HG02938 (cell line): Measurements from ENCODE around the gene ARF1.
A peak's percentile ranks its signal among the peaks of the same experiment; 100 is the strongest.

Source experiments
- ATAC-seq: cut with Tn5 transposase; IDR thresholded peaks from one replicate; pipeline ENCODE4 v1.9.1; 2021; ENCODE audit warnings: mild to moderate bottlenecking, moderate library complexity; ENCODE audit not compliant: unreplicated experiment

Gene ARF1

DNA sequence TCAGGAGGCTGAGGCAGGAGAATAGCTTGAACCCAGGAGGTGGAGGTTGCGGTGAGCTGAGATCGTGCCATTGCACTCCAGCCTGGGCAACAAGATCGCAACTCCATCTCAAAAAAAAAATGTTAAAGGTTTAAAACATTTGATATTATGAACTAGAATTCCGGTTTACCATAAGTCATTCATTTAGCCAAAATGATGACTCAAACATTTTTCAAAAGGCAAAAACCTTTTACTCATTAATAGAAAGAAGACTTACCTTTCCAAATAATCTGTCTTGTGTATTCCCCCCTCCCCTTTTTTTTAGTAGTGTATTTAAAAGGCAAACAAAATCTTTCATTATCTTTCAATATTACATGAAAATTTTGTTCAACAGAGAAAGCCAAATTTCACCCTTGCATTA is 34.8 kb downstream of the ARF1 start:
- ATAC-seq, result no peak

DNA sequence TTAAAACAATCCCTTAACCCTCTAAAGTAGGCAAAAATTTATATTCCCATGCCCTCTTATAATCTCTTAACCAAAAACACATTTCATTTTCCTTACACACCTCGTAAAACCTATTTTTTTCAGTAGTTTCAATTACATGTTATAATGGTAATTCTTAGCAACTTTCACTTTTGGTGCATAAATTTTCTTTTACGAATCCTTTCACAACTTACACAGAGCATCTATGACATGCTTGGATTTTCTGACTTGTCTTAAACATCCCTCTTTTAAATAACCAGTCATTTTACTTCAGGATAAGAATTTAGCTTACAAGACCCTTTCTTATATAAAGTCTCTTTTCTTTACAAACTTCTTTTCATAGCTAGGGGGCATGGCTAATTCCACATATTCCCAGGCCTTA is 35.5 kb downstream of the ARF1 start:
- ATAC-seq, result no peak

DNA sequence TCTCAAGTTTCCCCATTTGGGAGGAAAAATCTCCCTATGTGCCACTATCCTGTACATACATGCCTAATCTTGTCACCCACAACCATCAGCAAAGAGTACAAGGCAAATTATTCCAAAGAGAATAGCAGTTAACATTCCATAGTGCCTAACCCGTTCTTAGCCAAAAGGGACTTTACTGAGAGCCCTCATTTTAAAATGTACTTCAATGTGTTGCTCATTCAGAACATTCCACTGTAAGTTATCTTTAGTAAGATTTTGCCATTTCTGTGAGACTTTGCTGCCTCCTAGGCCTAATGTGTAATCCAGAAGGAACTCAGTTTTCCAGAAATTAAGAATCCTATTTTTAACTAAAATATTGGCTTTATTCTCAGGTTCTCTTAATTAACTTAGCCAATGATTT is 37.8 kb downstream of the ARF1 start:
- ATAC-seq, result no peak

DNA sequence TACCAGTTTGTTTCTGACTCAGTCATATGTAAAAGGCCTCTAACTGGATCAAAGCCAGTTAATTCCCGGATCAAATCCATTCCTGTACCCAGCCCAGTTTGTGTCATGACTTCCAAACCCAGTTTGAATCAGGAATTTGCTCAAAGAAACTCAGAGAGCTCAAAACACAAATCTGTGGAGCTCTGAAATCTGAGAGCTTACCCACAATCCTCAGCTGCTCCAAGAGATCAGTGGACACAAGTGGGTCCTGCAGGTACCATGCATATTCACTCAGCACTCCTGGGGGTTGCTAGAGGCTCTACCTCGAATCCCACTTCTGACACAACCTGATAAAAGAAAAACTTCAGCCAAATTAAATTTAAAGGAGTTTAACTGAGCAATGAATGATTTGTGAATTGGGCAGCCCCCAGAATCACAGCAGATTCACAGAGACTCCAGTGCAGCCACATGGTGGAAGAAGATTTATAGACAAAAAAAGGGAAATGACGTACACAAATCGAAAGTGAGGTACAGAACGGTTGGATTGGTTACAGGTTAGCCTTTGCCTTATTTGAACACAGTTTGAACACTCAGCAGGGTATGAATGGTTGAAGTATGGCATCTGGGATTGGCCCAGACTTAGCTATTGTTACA is 38.5 kb downstream of the ARF1 start:
- no peak for ATAC-seq

DNA sequence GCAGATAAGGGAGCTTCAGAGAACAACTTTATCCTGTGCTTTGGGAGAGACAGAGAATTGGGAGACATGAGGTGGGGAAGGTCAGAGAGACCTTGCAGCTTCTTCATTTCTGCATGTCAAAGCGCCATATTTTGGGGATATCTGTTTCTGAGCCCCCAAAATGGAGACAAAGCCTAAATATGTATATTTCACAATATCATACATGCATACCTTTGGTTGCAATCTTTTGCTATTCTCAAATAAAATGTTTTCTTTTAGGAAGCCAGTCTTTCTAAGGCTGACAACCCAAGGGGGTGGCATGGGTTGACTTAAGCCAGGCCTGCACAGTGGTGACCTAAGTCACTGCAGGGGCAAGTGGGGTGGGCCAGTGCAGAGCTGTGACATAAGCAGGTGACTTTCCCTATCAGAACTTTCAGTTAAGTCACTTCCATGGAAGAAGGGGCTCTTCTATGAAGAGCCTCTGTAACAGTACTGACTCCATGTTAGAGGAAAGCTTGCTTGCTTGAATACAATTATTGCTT is 40.5 kb downstream of the ARF1 start:
- no peak for ATAC-seq

DNA sequence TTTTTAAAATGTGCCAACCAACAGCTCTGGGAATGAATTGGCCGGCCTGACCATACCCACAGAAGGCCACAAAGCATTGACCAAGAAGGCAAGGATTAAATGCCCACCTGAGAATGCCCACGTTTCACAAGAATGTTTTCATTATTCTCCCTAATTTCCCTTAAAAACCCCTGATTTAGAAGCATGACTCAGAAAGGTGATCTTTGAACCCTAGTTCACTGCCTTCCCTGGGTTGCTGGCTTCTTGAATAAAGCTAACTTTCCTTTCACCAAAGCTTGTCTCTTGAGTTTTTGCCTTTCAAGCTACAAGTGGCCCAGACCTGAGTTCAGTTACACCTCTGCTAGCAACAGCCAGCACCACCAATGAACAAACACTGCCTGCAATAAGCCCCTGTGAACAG is 41.0 kb downstream of the ARF1 start:
- no peak for ATAC-seq

DNA sequence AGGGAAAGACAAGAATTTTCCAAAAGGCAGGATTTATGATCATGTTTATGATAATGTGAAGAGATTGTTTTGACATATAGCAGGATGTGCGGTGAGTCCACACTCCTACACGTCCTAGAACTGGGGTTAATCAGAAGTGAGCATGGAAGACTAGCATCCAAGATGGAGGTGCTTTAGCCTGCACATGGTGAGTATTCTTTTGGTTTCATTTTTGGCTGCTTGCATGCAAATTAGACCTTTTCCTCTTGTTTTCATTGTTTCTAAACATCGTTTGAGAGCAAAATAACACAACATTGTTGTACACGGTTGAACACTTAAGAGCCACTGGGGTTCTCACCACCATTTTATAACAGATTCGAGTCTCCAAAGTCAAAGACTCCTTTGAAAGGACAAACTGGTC is 42.7 kb downstream of the ARF1 start:
- no peak for ATAC-seq

DNA sequence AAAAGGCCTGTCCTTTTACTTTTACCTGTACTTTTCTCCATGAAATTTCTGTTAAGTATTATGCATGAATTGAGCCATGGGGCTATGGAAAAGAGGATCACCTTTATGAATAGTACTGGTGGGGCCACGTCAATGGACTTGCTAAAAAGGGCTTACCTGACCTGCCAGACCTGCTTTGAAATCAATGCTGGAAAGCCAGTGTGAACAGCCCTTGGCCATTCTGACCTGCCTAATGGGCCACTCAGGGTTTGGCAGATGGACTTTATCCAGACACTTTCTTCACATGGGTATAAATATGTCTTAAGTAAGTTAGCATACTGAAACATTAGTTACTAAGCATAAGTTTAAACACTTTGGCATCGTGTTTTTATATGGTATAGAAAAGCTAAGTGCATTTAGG is 49.3 kb downstream of the ARF1 start:
- ATAC-seq, result no peak

DNA sequence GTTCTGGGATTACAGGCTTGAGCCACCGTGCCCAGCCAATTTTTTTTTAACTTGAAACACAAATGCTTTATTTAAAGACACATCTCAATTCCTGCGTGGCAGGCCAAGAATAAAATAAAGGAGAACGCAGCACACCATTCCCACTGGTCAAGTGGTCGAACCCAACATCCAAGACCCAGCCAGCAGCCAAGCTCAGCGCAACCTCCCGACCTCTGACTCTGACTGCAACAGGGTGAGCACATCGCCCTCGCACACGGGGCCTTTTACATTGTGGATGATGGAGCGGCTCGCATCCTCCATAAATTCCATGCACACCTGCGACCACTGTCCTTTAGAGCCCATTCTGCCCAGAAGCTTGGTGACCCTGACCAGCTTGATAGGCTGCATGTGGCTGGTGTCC is 52.1 kb downstream of the ARF1 start:
- no peak for ATAC-seq

DNA sequence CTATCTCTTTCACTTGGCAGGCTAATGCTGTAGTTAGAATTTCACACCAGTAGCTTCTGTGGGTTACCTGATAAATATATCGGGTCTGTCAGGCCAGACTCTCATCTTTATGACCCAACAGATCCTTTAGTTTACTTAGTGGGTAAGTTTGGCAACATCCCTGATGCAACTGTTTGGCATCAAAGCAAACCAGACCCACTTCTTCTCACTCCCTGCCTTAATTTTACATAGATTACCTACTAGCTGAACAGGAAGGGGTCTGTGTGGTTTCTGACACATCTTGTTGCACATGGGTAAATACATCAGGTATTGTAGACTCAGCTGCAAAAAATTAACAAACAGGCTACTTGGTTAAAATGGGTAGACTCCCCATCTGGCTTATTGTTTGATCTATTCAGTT is 54.4 kb downstream of the ARF1 start:
- ATAC-seq, result no peak

DNA sequence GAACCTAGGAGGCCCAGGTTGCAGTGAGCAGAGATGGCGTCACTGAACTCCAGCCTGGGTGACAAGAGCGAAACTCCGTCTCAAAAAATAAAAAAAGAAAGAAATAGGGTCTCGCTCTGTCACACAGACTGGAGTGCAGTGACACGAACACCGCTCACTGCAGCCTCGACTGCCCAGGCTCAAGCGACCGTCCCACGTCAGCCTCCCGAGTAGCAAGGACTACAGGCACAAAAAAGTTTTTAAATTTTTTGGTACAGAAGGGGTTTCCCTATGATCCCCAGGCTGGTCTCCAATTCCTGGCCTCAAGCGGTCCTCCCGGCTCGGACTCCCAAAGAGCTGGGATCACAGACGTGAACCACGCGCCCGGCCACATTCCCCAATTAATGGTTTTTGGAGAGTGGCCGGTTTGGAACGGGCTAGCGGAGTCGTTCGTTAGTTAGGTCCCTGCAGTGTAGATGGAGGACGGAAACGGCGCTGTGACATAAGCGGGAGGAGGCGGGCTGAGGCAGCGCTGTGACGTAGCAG is 57.0 kb downstream of the ARF1 start:
- no peak for ATAC-seq

DNA sequence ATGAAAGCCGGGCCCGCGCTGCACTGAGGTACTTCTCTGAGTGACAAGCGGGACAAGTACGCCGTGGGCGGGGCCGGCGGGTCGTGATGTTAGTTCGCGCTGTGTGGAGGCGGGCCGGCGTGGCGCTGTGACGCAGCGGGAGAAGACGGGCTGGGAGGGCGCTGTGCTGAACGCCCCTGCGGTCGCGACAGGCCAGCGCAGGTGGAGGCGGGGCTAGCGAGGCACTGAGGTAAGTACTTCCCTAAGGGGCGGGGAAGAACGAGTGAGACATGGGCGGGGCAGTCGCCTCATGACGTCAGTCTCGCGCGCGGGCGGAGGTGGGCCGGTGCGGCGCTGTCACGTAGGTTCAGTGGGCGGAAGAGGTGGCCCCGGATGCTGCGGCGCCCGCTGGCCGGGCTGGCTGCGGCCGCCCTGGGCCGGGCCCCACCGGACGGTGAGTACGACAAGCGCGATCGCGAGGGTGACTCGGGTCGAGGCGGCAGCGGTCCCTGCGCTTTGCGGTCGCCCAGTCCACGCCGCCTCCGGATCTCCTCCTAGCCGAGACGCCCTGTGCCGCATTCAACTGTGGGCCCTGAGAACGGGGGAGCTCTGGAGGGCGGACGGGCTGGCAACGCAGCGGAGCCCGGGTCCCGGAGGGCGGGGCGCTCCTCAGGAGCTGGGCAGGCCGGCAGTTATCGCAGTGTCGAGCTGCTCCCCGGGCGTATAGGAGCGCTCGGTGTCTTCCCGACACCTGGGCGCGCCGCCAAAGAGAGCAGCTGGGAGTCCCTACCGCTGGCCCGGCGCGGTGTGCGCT is 57.6 kb downstream of the ARF1 start, which contains the start of gene GUK1:
Gene GUK1, plus strand, starts transcription at position 349 of the 793 bp plus-strand sequence. Its CDS starts 24 bp downstream, at position 373.
- ATAC-seq, result peak; percentile 86

DNA sequence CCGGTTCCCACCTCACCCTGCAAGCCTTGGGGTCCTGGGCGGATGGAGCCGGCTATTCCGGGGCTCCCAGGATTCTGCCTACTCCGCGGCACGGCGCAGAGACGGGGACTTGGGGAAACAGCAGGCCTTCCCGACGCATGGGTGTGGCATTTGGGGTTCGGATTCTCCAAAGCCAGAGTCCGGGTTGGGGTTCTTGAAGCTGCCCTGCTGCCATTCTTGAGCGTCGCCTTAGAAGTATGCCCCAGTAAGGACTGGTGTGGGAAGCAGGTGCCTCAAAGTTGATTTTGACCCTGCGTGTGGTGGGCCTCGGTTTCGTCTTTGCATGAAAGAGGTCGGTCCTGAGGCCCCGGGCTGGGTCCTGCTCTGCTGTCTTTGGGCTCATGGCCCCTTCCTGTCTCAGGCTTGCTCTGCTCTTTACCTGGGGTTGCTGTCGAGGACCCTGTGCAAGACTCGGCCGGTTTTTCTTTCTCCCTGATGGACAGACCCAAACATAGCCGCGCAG is 58.3 kb downstream of the ARF1 start:
- ATAC-seq, result no peak

DNA sequence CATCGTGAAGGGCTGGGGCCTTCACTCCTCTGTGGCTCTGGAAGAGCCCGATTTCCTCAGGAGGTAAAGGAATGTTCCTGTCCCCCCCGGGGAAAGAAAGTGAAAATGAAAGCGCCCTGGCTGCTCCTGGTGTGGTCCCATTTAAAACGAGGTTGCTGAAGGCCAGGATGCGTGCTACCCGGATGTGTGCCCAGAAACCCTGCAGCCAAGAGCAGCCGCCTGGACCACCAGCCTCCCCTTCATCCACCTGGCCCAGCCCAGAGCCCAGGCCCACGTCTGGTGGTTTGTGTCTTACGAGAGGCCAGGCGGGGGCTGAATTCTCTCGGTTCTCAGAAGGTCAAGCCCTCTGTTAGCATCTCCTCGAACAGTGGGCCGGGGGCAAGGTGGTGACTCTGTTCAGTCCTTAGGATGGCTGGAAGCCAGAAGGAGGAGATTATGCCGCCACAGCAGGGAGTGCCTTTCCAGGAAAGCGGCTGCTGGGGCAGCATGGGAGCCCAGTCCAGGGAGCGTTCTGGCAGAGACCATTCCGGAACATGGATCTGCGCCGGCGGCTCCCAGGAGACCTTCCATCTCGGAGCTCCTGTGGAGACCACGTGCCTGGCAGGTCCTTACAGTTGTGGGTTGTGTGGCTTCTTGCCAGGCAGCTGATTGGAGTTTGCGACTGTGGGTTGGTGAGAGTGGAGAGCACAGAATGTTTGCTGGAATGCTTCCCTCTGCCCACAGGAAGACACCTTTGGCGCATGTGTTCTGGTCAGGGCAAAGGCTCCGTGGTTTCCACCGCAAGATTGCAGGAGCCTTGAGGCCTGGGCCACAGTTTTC is 58.9 kb downstream of the ARF1 start:
- no peak for ATAC-seq

DNA sequence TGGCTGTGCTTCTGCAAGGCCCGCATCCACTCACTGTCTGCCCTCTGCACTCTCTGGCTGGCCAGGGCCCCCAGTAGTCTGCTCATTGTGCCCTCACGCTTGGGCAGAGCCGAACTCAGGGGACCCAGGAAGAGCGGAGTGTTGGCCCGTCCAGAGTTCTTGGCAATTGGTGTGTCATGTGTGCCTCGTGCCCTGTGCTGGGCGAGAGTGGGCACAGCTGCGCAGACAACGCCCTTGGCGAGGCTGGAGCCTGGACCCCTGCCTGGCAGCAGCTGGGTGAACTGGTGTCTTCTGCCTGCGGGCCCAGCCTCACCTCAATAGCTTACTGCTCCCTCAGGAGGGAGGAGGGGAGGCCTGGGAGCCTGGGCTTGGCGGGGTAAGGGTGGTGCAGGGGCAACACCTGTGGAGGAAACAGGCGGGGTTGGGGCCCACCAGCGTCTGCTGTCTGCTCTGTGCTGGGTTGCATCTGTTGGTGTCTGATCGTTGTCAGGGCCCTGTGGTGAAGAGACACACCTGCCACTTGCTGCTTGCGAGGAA is 59.7 kb downstream of the ARF1 start:
- ATAC-seq, result no peak

DNA sequence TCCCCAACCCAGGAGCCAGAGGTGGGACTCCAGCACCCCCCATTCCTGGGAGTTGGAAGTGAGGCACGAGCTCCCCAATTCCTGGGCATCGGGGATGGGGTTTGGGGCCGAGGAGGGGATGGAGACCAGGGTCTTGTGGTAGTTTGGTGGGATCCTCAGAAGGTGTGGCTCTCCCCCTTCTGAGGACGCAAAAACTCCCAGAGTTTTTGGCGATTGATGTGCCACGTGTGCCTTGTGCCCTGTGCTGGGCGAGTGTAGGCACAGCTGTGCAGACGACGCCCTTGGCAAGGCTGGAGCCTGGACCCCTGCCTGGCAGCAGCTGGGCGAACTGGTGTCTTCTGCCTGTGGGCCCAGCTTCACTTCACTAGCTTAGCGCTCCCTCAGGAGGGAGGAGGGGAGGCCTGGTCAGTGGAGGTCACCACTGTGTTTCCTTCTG is 60.2 kb downstream of the ARF1 start:
- no peak for ATAC-seq

DNA sequence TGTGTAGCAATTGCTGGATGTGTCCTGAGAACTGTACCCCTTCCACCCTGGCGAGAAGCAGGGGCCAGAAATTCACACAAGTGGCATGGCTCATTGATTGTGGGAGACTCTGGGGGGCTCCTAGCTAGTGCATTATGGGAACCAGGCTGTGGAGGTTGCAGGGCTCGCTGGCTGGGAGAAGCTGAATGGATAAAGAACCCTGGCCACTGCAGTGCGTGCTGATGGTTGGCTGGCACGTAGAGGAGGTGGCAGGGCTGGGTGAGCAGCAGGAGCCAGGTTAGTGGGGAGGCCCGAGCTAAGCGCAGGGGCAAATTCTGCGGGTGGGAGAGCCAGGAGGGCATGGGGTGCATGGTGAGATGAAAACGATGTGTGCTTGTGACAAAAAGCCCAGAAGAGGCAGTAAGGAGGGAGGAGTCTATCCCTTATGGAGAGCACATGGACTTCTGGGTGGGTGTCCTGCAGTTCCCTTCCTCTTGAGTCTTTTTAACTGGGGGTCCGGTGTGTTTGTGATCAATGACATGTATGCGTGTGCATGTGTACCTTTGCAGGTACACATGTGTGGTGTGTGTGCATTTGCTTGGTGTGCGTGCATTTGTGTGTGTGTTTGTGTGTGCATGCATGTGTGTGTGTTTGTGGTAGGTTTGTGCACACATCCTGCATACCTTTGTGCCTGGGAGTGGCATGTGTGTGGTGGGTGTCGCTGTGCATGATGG is 61.1 kb downstream of the ARF1 start:
- ATAC-seq, result no peak

DNA sequence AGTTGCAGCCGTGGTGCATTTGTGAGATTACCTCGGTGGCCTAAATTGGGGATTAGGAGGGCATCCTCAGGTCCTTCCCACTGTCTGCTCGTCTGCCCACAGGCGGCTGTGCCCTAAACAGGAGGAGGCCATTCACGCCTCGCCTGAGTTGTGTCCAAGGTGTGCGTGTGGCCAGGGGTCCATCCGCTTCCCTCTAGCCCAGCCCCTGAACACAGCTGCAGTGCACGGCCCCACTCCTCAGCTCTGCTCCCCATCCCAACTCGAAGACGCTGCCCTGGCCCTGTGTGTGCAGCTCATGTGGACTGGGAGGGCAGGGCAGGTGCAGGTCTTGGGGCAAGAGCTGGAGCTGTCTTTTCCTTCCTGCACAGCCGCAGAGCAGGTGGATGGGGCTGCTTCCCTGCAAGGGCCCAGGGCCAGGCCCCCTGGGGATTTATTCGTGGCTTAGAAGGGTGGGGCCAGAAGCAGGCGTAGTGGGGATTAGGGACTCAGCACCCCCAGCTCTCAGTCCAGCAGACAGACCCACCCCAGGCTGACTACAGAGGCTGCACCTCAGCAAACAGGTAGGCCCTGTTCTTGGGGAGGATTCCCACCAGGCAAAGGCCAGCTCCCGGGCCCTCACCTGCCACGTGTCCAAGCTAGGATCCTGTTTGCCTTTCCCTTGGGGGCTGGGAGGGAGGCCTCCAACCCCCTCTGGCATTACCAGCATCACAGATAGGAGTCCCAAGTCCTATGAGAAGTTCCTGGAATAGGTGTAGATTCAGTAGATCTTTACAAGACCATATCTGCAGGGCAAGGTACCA is 61.9 kb downstream of the ARF1 start:
- no peak for ATAC-seq

DNA sequence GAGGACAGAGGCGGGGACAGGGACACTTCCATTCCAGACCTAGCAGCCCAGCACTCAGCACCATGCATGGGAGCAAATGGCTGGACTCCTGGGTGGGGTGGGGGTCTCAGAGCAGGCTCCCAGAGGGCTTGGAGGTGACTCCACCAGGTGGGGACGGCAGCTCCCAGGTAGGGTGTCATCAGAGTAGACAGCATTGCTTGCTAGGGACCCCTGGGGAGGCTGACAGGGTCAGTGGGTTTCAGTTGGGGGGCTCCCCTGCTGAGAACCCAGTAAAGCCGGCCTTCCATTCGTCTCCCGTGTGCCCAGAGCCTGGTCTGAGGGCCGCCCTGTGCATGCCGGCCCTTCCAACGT is 62.5 kb downstream of the ARF1 start:
- no peak for ATAC-seq
